ENCODE results near the gene TOR1B. TPM values are rescaled to one million over a fixed set of nuclear protein-coding genes. Genes with fewer than 3 reads are reported as not detected.
"Not testable (repeated sequence)": the region's sequence is repeated elsewhere in the genome, so short reads cannot be mapped to it uniquely, and the experiment has no call there.

Gene TOR1B
- total RNA-seq, 8 experiments from 2014 or later = 10.7 to 31.4 (median 14.6) TPM

DNA sequence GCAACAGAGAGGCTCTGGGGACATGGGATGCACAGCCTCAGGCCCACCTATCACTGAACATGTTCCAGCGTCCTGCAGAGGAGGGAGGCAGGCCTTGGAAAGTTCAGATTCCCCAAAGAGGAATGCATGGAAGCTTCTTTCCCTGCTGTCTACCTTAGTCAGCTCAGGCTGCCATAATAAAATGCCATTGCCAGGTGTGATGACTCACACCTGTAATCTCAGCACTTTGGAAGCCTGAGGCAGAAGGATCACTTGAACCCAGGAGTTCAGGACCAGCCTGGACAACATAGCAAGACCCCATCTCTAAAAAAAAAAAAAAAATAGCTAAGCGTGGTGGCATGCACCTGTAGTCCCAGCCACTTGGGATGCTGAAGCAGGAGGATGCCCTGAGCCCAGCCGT lies 24.5 kb upstream of the TOR1B start:
- WGBS, 10 experiments = 46 to 100% (median 84%) methylated on average over 1 to 3 of the region's 3 CpGs; no CpG with 5 or more reads in 3 of the 10 experiments
- Histone ChIP-seq H3K4me3 (no peak overlapping the region), H3K27ac (no peak overlapping the region), H3K4me1 (replicated peaks in 1 of 2) (peaks cover 14 to 15% of the 10 kb centered on the region in 2 donors)
- in situ Hi-C loops (cut with MboI; ENCODE audit: low pct_unique_long_range_greater_than_20kb in 2 of 9, low sequenced_read_pairs in 9 of 9, unreplicated experiment in 9 of 9) = loop anchor here in 6 of 9 experiments (25.0 kb wide), 3 partner anchors 116 to 641 kb away; partner anchors contain the start of genes ASB6 (in 5 of the 6), NTMT1 (in 5 of the 6) and PRRX2 (in 1 of the 6)
- ATAC-seq (replicated peaks in 6 of 8) = no peak

DNA sequence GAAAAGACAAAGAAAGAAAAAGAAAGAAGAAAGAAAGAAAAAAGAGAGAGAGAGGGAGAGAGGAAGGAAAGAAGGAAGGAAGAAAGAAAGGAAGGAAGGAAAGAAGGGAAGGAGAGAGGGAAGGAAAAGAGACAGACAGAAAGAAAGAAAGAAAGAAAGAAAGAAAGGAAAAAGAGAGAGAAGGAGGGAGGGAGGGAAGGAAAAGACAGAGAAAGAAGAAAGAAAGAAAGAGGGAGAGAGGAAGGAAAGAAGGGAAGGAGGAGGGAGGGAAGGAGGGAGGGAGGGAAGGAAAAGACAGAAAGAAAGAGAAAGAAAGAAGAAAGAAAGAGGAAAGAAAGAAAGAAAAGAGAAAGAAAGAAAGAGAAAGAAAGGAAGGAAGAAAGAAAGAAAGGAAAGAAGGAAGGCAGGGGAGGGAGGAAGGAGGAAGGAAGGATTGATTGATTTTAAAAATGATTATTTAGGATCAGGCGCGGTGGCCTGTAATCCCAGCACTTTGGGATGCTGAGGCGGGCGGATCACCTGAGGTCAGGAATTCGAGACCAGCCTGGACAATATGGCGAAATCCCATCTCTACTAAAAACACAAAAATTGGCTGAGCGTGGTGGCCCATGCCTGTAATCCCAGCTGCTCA lies 23.3 kb upstream of the TOR1B start:
- no peak overlapping the region for H3K4me3 ChIP-seq
- in situ Hi-C loops (cut with MboI; ENCODE audit: low pct_unique_long_range_greater_than_20kb in 2 of 9, low sequenced_read_pairs in 9 of 9, unreplicated experiment in 9 of 9) = loop anchor here in 8 of 9 experiments (5.0 to 25.0 kb wide), 8 partner anchors 42 to 645 kb away; partner anchors contain the start of genes ASB6 (in 6 of the 8), NTMT1 (in 5 of the 8) and PRRX2 (in 1 of the 8)
- no peak overlapping the region for H3K27ac ChIP-seq
- 78 to 100% (median 91%) methylated on average over 1 to 7 of the region's 7 CpGs; no CpG with 5 or more reads in 2 of the 10 experiments for WGBS, 10 experiments
- no peak for ATAC-seq (replicated peaks in 6 of 8)
- H3K4me1 ChIP-seq (replicated peaks in 1 of 2) = peaks cover 14 to 15% of the 10 kb centered on the region in 2 donors

DNA sequence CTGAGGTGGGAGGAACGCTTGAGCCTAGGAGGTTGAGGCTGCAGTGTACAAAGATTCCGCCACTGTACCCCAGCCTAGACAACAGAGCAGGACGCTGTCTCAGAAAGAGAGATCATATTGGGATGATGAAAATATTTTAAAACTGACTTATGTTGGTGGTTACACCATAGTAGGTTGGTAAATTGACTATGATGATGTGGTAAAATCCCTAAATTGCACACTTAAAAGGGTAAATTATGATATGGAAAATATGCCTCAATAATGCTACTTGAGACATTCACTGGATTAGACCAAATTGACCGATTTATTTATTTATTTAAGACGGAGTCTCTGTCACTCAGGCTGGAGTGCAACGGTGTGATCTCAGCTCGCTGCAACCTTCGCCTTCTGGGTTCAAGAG lies 21.9 kb upstream of the TOR1B start:
- H3K4me1 ChIP-seq (replicated peaks in 1 of 2) = peaks cover 14 to 15% of the 10 kb centered on the region in 2 donors
- H3K4me3 ChIP-seq = no peak overlapping the region
- in situ Hi-C loops (cut with MboI; ENCODE audit: low pct_unique_long_range_greater_than_20kb in 2 of 9, low sequenced_read_pairs in 9 of 9, unreplicated experiment in 9 of 9) = loop anchor here in 8 of 9 experiments (5.0 to 25.0 kb wide), 8 partner anchors 44 to 646 kb away; partner anchors contain the start of genes ASB6 (in 6 of the 8), NTMT1 (in 5 of the 8) and PRRX2 (in 1 of the 8)
- WGBS, 10 experiments = 73 to 100% (median 77%) methylated on average over 1 to 8 of the region's 8 CpGs
- H3K27ac ChIP-seq = no peak overlapping the region
- no peak for ATAC-seq (replicated peaks in 6 of 8)

DNA sequence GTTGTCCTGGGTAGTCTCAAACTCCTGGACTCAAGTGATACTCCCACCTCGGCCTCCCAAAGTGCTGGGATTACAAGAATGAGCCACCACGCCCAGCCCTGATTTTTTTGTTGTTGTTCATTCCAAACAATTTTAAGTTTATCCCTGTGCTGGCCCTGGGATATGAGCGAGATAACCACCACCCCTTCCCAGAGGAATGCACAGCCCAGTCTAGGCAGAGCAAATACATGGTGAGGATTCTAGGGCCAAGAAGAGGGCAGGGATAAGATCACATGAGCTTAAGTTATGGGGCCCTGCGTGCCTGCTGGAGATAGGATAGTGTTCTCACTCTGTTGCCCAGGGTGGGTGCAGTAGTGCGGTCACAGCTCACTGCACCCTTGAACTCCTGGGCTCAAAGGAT lies 21.0 kb upstream of the TOR1B start:
- Histone ChIP-seq H3K27ac (no peak overlapping the region), H3K4me1 (replicated peaks in 1 of 2) (peaks cover 8 to 9% of the 10 kb centered on the region in 2 donors), H3K4me3 (no peak overlapping the region)
- ATAC-seq (replicated peaks in 6 of 8) = no peak
- in situ Hi-C loops (cut with MboI; ENCODE audit: low pct_unique_long_range_greater_than_20kb in 2 of 9, low sequenced_read_pairs in 9 of 9, unreplicated experiment in 9 of 9) = loop anchor here in 8 of 9 experiments (5.0 to 25.0 kb wide), 8 partner anchors 45 to 647 kb away; partner anchors contain the start of genes ASB6 (in 6 of the 8), NTMT1 (in 5 of the 8) and PRRX2 (in 1 of the 8)
- 56 to 100% (median 76%) methylated on average over 1 to 5 of the region's 5 CpGs; no CpG with 5 or more reads in 2 of the 10 experiments for WGBS, 10 experiments

DNA sequence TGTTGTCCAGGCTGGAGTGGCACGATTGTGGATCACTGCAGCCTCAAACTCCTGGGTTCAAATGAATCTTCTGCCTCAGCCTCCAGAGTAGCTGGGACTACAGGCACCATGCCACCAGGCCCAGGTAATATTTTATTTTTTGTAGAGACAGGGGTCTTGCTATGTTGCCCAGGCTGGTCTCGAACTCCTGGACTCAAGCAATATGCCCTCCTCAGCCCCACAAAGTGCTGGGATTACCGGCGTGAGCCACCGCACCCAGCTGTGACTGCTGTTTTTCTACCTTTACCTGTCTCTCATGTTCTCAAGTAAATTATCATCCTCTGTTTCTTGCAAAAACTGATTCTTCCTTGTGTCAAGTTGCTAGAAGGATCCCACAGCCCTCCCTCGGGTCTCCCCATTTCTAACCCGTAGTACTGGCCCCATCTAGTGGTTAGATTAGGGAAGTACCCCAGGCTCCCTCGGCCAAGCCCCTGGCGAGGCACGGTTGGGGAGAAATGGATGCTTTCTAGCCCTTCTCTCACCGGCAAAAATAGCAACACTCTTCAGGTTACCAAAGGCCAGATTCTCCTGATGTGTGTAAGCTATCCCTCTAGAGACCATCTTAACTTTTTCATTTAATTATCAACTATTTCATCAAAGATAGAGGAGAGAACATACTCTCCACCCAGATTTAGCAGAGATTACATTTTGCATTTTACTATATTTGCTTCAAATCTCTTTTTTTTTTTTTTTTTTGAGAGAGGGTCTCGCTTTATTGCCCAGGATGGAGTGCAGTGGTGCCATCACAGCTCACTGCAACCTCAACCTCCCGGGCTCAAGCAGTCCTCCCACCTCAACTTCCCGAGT lies 19.2 kb upstream of the TOR1B start:
- no peaks in the 10 kb centered on the region for H3K4me1 ChIP-seq (replicated peaks in 1 of 2)
- H3K27ac ChIP-seq = no peak overlapping the region
- H3K4me3 ChIP-seq = no peak overlapping the region
- 0 to 64% (median 29%) methylated on average over 1 to 10 of the region's 14 CpGs for WGBS, 10 experiments
- ATAC-seq (replicated peaks in 6 of 8) = peak; percentile 74 to 99 (median 93)
- in situ Hi-C loops (cut with MboI; ENCODE audit: low pct_unique_long_range_greater_than_20kb in 2 of 9, low sequenced_read_pairs in 9 of 9, unreplicated experiment in 9 of 9) = loop anchor here in 8 of 9 experiments (5.0 to 25.0 kb wide), 8 partner anchors 46 to 649 kb away; partner anchors contain the start of genes ASB6 (in 6 of the 8), NTMT1 (in 5 of the 8) and PRRX2 (in 1 of the 8)

DNA sequence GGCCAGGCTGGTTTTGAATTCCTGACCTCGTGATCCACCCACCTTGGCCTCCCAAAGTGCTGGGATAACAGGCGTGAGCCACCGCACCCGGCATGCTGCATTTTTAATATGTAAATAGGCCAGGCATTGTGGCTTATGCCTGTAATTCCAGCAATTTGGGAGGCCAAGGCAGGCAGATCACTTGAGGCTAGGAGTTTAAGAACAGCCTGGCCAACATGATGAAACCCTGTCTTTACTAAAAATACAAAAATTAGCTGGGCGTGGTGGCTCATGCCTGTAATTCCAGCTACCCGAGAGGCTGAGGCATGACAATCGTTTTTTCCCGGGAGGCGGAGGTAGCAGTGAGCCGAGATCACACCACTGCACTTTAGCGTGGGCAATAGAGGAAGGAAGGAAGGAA lies 18.0 kb upstream of the TOR1B start:
- H3K27ac ChIP-seq; H3K4me1 ChIP-seq (replicated peaks in 1 of 2); H3K4me3 ChIP-seq: not testable (repeated sequence)
- in situ Hi-C loops (cut with MboI; ENCODE audit: low pct_unique_long_range_greater_than_20kb in 2 of 9, low sequenced_read_pairs in 9 of 9, unreplicated experiment in 9 of 9) = loop anchor here in 8 of 9 experiments (5.0 to 25.0 kb wide), 8 partner anchors 48 to 650 kb away; partner anchors contain the start of genes ASB6 (in 6 of the 8), NTMT1 (in 5 of the 8) and PRRX2 (in 1 of the 8)
- 5 to 83% (median 40%) methylated on average over 1 to 11 of the region's 11 CpGs; no CpG with 5 or more reads in 2 of the 10 experiments for WGBS, 10 experiments
- peak in 2 of 8 experiments; percentile 28 to 57 for ATAC-seq (replicated peaks in 6 of 8)

DNA sequence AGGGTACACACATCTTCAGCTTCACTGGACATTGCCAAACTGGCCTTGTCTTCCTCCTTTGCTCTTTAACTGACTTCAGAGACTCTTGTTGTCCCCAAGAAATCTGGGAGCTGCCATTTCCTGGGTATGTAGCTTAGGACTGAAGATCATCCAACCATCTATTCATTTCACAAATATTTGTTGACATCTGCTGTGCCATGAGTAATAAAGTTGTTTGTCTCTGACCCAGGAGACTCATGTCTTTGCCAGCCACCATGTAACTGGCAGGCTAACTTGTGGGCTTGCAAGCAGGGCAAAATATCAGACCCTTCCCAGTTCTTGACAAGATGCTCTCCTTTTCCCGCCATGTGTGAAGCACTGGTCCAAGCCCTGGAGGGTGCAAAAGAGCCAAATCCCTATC lies 17.1 kb upstream of the TOR1B start:
- Histone ChIP-seq H3K27ac (no peak overlapping the region), H3K4me1 (replicated peaks in 1 of 2) (no peaks in the 10 kb centered on the region), H3K4me3 (no peak overlapping the region)
- no peak for ATAC-seq (replicated peaks in 6 of 8)
- in situ Hi-C loops (cut with MboI; ENCODE audit: low pct_unique_long_range_greater_than_20kb in 2 of 9, low sequenced_read_pairs in 9 of 9, unreplicated experiment in 9 of 9) = loop anchor here in 8 of 9 experiments (10.0 to 25.0 kb wide), 7 partner anchors 51 to 651 kb away; partner anchors contain the start of genes ASB6 (in 6 of the 8), NTMT1 (in 5 of the 8) and PRRX2 (in 1 of the 8)
- 20 to 83% (median 67%) methylated on average over 1 of the region's 1 CpG; no CpG with 5 or more reads in 5 of the 10 experiments for WGBS, 10 experiments

DNA sequence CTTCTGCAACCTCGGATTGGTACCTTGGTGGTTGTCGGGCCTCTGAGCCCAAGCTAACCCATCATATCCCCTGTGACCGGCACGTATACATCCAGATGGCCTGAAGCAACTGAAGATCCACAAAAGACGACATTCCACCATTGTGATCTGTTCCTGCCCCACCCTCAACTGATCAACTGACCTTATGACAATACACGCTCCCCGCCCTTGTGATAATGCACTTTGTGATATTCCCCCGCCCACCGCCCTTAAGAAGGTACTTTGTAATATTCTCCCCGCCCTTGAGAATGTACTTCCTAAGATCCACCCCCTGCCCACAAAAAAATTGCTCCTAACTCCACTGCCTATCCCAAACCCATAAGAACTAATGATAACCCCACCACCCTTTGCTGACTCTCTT lies 16.5 kb upstream of the TOR1B start:
- in situ Hi-C loops (cut with MboI; ENCODE audit: low pct_unique_long_range_greater_than_20kb in 2 of 9, low sequenced_read_pairs in 9 of 9, unreplicated experiment in 9 of 9) = loop anchor here in 8 of 9 experiments (10.0 to 25.0 kb wide), 7 partner anchors 52 to 652 kb away; partner anchors contain the start of genes ASB6 (in 6 of the 8), NTMT1 (in 5 of the 8) and PRRX2 (in 1 of the 8)
- H3K27ac ChIP-seq = no peak overlapping the region
- no peaks in the 10 kb centered on the region for H3K4me1 ChIP-seq (replicated peaks in 1 of 2)
- ATAC-seq (replicated peaks in 6 of 8) = peak in 1 of 8 experiments; percentile 15
- H3K4me3 ChIP-seq = no peak overlapping the region
- whole genome bisulfite sequencing, 10 experiments = 0 to 100% (median 52%) methylated on average over 1 to 5 of the region's 10 CpGs; no CpG with 5 or more reads in 4 of the 10 experiments

DNA sequence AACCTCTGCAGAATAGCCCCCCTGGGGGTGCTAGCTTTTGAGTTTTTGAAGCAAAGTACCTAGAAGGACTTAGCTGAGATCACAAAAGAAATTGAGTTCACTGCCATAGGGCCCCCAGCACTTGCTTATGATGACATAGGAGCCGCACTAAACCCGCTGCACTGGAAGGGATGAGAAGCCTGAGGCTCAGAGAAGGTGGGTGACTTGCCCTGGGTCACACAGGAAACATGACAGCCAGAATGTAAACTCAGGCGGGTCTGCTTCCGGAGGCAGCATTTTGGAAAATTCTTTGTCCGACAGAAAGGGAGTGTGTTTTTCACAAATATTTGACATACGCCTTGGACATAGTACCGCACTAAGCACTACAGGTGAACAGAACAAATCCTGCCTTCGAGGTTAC lies 8.4 kb upstream of the TOR1B start:
- ATAC-seq (replicated peaks in 6 of 8) = no peak
- H3K4me1 ChIP-seq (replicated peaks in 1 of 2) = no peaks in the 10 kb centered on the region
- in situ Hi-C loops (cut with MboI; ENCODE audit: low pct_unique_long_range_greater_than_20kb in 2 of 9, low sequenced_read_pairs in 9 of 9, unreplicated experiment in 9 of 9) = loop anchor here in 6 of 9 experiments (25.0 kb wide), 3 partner anchors 132 to 657 kb away; partner anchors contain the start of genes ASB6 (in 5 of the 6), NTMT1 (in 5 of the 6) and PRRX2 (in 1 of the 6)
- H3K27ac ChIP-seq = no peak overlapping the region
- WGBS, 10 experiments = 39 to 100% (median 66%) methylated on average over 2 to 8 of the region's 8 CpGs; no CpG with 5 or more reads in 3 of the 10 experiments
- no peak overlapping the region for H3K4me3 ChIP-seq

DNA sequence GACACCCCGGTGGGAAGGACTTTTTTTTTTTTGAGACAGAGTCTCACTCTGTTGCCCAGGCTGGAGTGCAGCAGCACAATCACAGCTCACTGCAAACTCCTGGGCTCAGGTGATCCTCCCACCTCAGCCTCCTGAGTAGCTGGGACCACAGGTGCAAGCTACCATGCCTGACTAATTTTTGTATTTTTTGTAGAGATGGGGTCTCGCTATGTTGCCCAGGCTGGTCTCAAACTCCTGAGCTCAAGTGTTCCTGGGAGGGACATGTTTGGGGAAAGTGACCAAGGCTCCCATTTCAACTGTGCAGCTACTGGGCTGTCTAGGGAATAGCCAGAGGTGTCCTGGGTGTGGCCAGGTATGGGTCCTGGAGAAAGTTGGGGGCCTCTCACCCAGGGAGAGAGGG lies 7.0 kb upstream of the TOR1B start:
- not testable (repeated sequence) for ATAC-seq (replicated peaks in 6 of 8); H3K4me1 ChIP-seq (replicated peaks in 1 of 2); H3K27ac ChIP-seq; H3K4me3 ChIP-seq
- in situ Hi-C loops (cut with MboI; ENCODE audit: low pct_unique_long_range_greater_than_20kb in 2 of 9, low sequenced_read_pairs in 9 of 9, unreplicated experiment in 9 of 9) = loop anchor here in 6 of 9 experiments (25.0 kb wide), 3 partner anchors 134 to 659 kb away; partner anchors contain the start of genes ASB6 (in 5 of the 6), NTMT1 (in 5 of the 6) and PRRX2 (in 1 of the 6)
- WGBS, 10 experiments = 50 to 76% (median 70%) methylated on average over 1 to 2 of the region's 2 CpGs; no CpG with 5 or more reads in 7 of the 10 experiments

DNA sequence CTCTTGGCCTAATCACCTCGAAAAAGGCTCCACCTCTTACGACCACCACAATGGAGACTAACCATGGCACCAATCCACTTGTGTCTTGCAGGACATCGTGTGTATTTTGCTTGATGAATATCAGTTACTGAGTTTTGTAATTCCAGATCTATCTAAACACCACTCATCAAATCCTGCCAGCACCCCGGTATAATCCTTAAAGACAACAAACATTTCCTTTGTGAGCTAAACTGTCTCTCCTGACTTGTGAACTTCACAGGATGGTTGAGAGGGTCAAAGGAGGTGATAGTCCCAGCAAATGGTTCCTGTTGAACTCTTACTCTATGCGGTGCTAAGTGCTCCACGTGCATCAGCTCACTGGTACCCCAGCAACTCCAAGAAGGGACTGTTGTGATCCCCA lies 4.0 kb upstream of the TOR1B start:
- Histone ChIP-seq H3K4me1 (replicated peaks in 1 of 2) (peaks cover 2% of the 10 kb centered on the region in 2 donors), H3K27ac (no peak overlapping the region), H3K4me3 (no peak overlapping the region)
- in situ Hi-C loops (cut with MboI; ENCODE audit: low pct_unique_long_range_greater_than_20kb in 2 of 9, low sequenced_read_pairs in 9 of 9, unreplicated experiment in 9 of 9) = loop anchor here in 6 of 9 experiments (25.0 kb wide), 3 partner anchors 137 to 662 kb away; partner anchors contain the start of genes ASB6 (in 5 of the 6), NTMT1 (in 5 of the 6) and PRRX2 (in 1 of the 6)
- WGBS, 10 experiments = 35 to 100% (median 67%) methylated on average over 1 to 5 of the region's 6 CpGs; no CpG with 5 or more reads in 5 of the 10 experiments
- no peak for ATAC-seq (replicated peaks in 6 of 8)

DNA sequence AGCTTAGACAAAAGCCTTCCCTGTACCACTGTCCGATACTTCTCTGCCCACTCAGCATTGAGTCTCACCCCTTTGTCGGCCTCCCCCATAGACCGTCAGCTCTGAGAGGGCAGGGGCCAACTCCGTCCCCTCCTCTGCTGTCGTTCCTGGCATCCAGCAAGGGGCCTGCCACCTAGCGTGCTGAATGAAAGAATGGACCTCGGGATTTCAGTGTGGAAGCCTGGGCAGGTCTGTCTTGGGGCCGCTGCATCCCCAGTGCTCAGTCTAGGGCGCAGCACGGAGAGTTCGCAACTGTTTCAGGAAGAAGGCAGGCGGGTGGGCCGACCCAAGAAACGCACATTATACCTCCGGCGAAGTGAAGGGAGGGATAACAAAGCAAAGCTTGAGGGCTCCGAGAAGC lies 1.5 kb upstream of the TOR1B start:
- ATAC-seq (replicated peaks in 6 of 8) = no peak
- Histone ChIP-seq H3K4me3 (no peak overlapping the region), H3K4me1 (replicated peaks in 1 of 2) (peaks cover 6 to 7% of the 10 kb centered on the region in 2 donors), H3K27ac (no peak overlapping the region)
- WGBS, 10 experiments = 82 to 100% (median 87%) methylated on average over 1 to 16 of the region's 17 CpGs; no CpG with 5 or more reads in 2 of the 10 experiments
- in situ Hi-C loops (cut with MboI; ENCODE audit: low pct_unique_long_range_greater_than_20kb in 2 of 9, low sequenced_read_pairs in 9 of 9, unreplicated experiment in 9 of 9) = no loop called here

All from motor neuron (in vitro differentiated cells).